Caki2 (cell line): ENCODE data around the gene LGALS16. TPM values are rescaled to one million over a fixed set of nuclear protein-coding genes. Genes with fewer than 3 reads are reported as not detected.

Experiments used
- DNase-seq: peaks from one replicate; pipeline ENCODE4 v3.0.0-alpha.2; 2015; ENCODE audit warnings: low read depth
- in situ Hi-C: cut with HindIII; loops from 2 replicates; pipeline ENCODE4 v1.10.0; 2016; ENCODE audit warnings: low sequenced_read_pairs, low pct_unique_long_range_greater_than_20kb, mixed read lengths
- total RNA-seq: library from RNA; depleted of rRNA; stranded (reverse); fragments of >200 nt; shearing (Covaris generic); gene quantifications from 2 replicates; pipeline ENCODE4 v1.2.3, GENCODE V29; 2014; ENCODE audit warnings: low replicate concordance; rRNA removed

The LGALS16 gene
- total RNA-seq, 1 experiment from 2014 or later = not detected

DNA sequence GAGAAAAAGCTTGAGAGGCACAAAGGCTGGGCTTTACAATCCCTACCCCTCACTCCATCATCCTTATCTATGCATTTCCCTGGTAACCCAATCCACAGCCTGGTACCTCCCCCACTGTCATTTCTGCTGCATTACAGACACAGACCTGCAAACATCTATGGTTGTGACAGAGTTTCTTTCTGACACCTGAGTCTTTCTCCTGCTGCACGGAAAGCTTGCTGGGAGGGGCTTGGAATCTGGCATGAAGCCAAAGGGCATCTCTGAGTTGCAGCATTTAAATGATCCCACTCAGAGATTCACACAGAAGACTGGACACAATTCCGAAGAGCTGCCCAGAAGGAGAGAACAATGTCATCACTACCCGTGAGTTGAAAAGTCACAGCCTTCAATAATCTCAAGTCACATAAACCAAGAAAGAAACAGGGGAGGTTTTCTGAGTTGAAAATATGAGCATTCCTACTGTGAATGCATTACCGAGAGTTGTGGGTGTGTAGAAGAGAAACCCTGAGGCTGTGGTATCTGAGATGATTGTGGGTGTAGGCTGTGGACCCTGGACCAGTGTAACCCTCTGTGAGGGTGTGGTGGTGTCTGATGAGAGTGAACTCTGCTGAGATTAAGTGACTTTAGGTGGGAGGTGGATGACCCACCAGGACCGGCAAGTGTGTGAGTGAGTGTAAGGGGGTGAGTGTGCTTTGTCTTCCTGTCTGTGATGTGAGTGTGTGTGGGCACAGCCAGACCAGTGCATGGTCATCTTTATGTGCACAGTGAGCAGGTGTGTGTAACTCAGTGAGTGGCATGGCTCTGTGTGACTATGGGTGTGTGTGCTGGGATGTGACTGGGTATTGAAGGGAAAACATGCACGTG lies 48.7 kb downstream of the LGALS16 start, which contains the start of gene LGALS14:
Gene LGALS14 (plus strand): TSS at position 301 of the 864 bp plus-strand sequence. CDS start 48 bp downstream, at position 349.
- in situ Hi-C loops = no loop called here
- DNase-seq = no peak

DNA sequence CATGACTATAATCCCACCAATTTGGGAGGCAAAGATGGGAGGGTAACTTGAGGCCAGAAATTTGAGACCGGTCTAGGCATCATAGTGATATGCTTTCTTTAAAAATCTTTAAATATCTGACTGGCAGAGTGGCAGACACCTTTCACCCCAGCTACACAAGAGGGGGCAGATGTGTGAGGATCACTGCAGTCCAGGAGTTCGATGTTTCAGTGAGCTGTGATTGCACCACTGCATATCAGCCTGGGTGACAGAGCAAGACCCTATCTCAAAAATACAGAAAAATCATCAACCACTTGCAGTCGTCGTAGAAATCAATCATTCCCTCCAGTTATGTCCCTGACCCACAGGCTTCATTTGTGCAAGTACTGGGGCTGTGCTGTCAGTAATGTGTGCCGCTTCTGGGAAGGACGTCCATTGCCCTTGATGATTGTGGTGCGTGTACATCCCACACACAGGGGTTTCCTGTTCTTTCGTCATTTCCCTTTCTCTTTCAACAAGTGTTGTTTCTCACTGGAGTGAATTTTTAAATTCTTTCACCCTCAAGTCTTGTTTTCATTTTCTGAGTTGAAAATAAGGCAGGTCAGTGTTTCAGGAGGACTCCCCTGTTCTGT lies 50.0 kb downstream of the LGALS16 start:
- DNase-seq = no peak
- in situ Hi-C loops = no loop called here

DNA sequence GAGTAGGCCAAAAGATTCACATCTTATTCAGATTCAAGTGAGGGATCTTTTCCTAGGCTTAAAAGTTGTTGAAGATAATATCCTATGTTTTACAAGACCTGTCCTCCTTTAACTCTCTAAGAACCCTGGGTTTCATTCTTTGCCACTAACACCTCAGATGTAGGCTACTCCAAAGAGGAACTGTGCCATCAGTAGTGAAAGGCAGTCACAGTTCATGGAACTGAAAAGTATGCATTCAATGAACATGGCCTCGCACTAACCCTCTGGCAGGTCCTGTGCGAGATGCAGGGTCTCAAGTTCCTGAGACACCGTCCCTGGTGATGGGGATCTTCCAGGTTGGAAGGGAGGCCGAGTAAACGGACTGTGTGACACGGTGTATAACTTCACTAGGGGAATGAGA lies 52.9 kb downstream of the LGALS16 start:
- in situ Hi-C loops = no loop called here
- DNase-seq = no peak

DNA sequence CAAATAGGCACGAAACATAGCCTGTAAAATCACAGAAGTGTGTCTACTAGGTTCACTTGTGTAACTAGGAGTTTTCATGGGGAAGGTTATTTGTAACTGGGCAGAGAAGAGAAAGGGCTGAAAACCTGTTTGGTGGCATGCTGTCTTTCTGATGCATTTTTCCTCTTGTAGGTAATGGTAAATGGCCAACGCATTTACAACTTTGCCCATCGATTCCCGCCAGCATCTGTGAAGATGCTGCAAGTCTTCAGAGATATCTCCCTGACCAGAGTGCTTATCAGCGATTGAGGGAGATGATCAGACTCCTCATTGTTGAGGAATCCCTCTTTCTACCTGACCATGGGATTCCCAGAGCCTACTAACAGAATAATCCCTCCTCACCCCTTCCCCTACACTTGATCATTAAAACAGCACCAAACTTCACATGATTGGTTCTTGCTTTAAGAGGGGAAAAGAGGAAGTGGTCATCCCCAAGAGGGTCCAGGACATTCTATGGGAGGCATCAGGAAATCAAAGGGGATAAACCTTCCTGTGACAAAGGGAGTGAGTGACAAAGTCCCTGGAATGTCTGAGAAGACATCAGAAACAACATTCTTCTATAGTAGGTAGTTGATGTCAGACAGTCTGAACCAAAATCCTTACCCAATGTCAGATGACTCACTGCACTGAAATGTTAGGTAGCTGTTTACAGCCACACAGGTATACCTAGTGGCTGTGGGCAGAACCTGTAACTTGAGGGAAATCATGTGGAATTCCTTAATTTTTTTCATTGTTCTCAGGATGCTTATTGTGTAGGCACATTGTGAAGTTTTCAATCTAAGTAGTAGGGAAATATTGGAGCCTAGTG lies 53.5 kb downstream of the LGALS16 start:
- DNase-seq = no peak
- in situ Hi-C loops = no loop called here

Other genes with a start within 250 kb of the LGALS16 start
- 1.4 TPM in 1 of 2 replicates, not detected in the other for gene ZFP36, start 249.1 kb upstream of the LGALS16 start, total RNA-seq
- gene PLEKHG2, start 243.2 kb upstream of the LGALS16 start, total RNA-seq = 5.1 and 34.1 TPM in 2 replicates
- gene RPS16, start 220.0 kb upstream of the LGALS16 start, total RNA-seq = 76.6 and 151 TPM in 2 replicates
- gene SUPT5H, start 210.3 kb upstream of the LGALS16 start, total RNA-seq = 95.5 and 108 TPM in 2 replicates
- 243 and 282 TPM in 2 replicates for gene TIMM50, start 175.1 kb upstream of the LGALS16 start, total RNA-seq
- gene DLL3, start 157.0 kb upstream of the LGALS16 start, total RNA-seq = 5.8 and 11.8 TPM in 2 replicates
- not detected in 2 replicates for gene SELENOV, start 140.8 kb upstream of the LGALS16 start, total RNA-seq
- gene EID2B, start 123.1 kb upstream of the LGALS16 start, total RNA-seq = 6.2 and 10.2 TPM in 2 replicates
- gene EID2, start 115.8 kb upstream of the LGALS16 start, total RNA-seq = 16.4 and 18.8 TPM in 2 replicates
- not detected in 2 replicates for gene LGALS13, start 53.4 kb upstream of the LGALS16 start, total RNA-seq
- gene LGALS14, start 48.6 kb downstream of the LGALS16 start, total RNA-seq = not detected in 2 replicates
- gene CLC, start 82.1 kb downstream of the LGALS16 start, total RNA-seq = 7.8 TPM in 1 of 2 replicates, not detected in the other
- gene LEUTX, start 122.9 kb downstream of the LGALS16 start, total RNA-seq = not detected in 2 replicates
- gene DYRK1B, start 178.2 kb downstream of the LGALS16 start, total RNA-seq = 6.9 and 13.1 TPM in 2 replicates
- 700 and 800 TPM in 2 replicates for gene FBL, start 190.5 kb downstream of the LGALS16 start, total RNA-seq